K562 (cell line): ENCODE results near the gene FDX1. TPM values are rescaled to one million over a fixed set of nuclear protein-coding genes. Genes with fewer than 3 reads are reported as not detected.

Source experiments
- ATAC-seq: fragments of 200-7000 bp; cut with Tn5 transposase; 3 replicates; pipeline ENCODE4 v1.9.1; 2020; ENCODE audit warnings: moderate library complexity
- BruUV-seq: library from RNA; stranded (reverse); fragments of 400-500 nt; replicated peaks from 2 replicates; lab custom pipeline; 2021; lab: Mats Ljungman, UMichigan
- CTCF ChIA-PET: fragments of 300-600 bp; formaldehyde crosslinking; extraction: SDS; loops from one replicate; lab custom pipeline; 2021; ENCODE audit warnings: low intra/inter-chr PET ratio; lab: Yijun Ruan, JAX
- POLR2A ChIA-PET: fragments of 300-600, 350-650 bp; sonication (Branson Sonifier 250); formaldehyde crosslinking; extraction: SDS; loops from one replicate; lab custom pipeline; 2021; ENCODE audit warnings: antibody characterized with exemption, inconsistent platforms; lab: Yijun Ruan, JAX
- DNase-seq, 4 experiments: peaks; one replicate each; pipeline versions ENCODE4 v3.0.0 to v3.0.0-alpha.2; 2011 to 2018; ENCODE audit warnings: low spot score in 3 of 4, mixed read lengths in 3 of 4; ENCODE audit errors: extremely low read depth in 1 of 4
- FAIRE-seq: peaks from 2 replicates; lab custom pipeline; 2011; peaks lifted over from hg19 to GRCh38; lab: Jason Lieb, UNC
- H2AFZ ChIP-seq: 2 replicates; pipeline ENCODE4 v1.6.0; 2011; ENCODE audit warnings: low read depth, low read length, control low read depth, inconsistent platforms
- H3K27ac ChIP-seq: fragments of 200-600 bp; 3 replicates; pipeline ENCODE4 v1.8.0; 2011; ENCODE audit warnings: low read depth, mild to moderate bottlenecking, control low read depth, inconsistent platforms, low read length, moderate library complexity, mixed read lengths; ENCODE audit errors: extremely low read depth
- H3K27me3 ChIP-seq, 2 experiments: fragments of 300-600 bp in 1 of 2; 2 replicates in 1 of 2; 3 replicates in 1 of 2; pipeline versions ENCODE4 v1.6.0 to v1.8.0; 2011; ENCODE audit warnings: inconsistent platforms in 2 of 2, low read length in 2 of 2, mild to moderate bottlenecking in 1 of 2, mixed read lengths in 1 of 2, moderate library complexity in 1 of 2; ENCODE audit not compliant: control insufficient read depth in 2 of 2, insufficient read depth in 2 of 2
- H3K36me3 ChIP-seq: fragments of 300-600 bp; 3 replicates; pipeline ENCODE4 v1.8.0; 2011; ENCODE audit warnings: mild to moderate bottlenecking, low read length, inconsistent platforms; ENCODE audit not compliant: control insufficient read depth, insufficient read depth
- H3K4me1 ChIP-seq, 2 experiments: fragments of 200-600 bp in 1 of 2; replicated peaks in 1 of 2; 2 replicates in 1 of 2; 3 replicates in 1 of 2; pipeline versions ENCODE4 v1.5.1 to v1.8.0; 2011; ENCODE audit warnings: inconsistent platforms in 2 of 2, low read length in 2 of 2, mild to moderate bottlenecking in 1 of 2, mixed read lengths in 1 of 2, moderate library complexity in 1 of 2; ENCODE audit not compliant: control insufficient read depth in 2 of 2, insufficient read depth in 2 of 2
- H3K4me2 ChIP-seq: 2 replicates; pipeline ENCODE4 v1.6.1; 2011; ENCODE audit warnings: low read length, control low read depth, inconsistent platforms, mixed read lengths; ENCODE audit not compliant: insufficient read depth
- H3K4me3 ChIP-seq: fragments of 200-600 bp; sonication (generic), shearing (Covaris generic); 2 replicates; pipeline ENCODE4 v1.5.1; 2016; ENCODE audit warnings: control low read depth, inconsistent platforms
- H3K79me2 ChIP-seq: fragments of 200-600 bp; 3 replicates; pipeline ENCODE4 v1.8.0; 2011; ENCODE audit warnings: low read length, inconsistent platforms; ENCODE audit not compliant: control insufficient read depth, insufficient read depth
- H3K9ac ChIP-seq, 2 experiments: 2 replicates each; pipeline versions ENCODE4 v1.6.0 to v1.6.1; 2011; ENCODE audit warnings: low read depth in 2 of 2, low read length in 2 of 2, control low read depth in 1 of 2, inconsistent platforms in 1 of 2, mild to moderate bottlenecking in 1 of 2, mixed read lengths in 1 of 2; ENCODE audit not compliant: insufficient read depth in 1 of 2
- H3K9me1 ChIP-seq: one replicate; pipeline ENCODE4 v1.6.0; 2011; ENCODE audit warnings: inconsistent platforms, mild to moderate bottlenecking, low read length, moderate library complexity; ENCODE audit not compliant: control insufficient read depth, insufficient read depth
- H3K9me3 ChIP-seq: replicated peaks from 2 replicates; pipeline ENCODE4 v1.5.1; 2011; ENCODE audit warnings: low read depth, low read length, inconsistent platforms; ENCODE audit not compliant: control insufficient read depth, insufficient read depth
- H4K20me1 ChIP-seq: replicated peaks from 2 replicates; pipeline ENCODE4 v1.6.1; 2011; ENCODE audit warnings: low read length, inconsistent platforms, mixed read lengths; ENCODE audit not compliant: control insufficient read depth, insufficient read depth
- NFE2 ChIP-seq: IDR thresholded peaks from 2 replicates; pipeline ENCODE4 v1.6.1; 2014; ENCODE audit warnings: antibody characterized with exemption, low read depth
- RBFOX2 ChIP-seq: fragments of 200-400 bp; formaldehyde crosslinking; IDR thresholded peaks from 2 replicates; pipeline ENCODE4 v1.6.1; 2017; ENCODE audit warnings: low read depth, mild to moderate bottlenecking, low read length, moderate library complexity
- SNIP1 ChIP-seq: fragments of 450-650 bp; IDR thresholded peaks from 2 replicates; pipeline ENCODE4 v1.7.1; 2017; ENCODE audit warnings: low read depth, mild to moderate bottlenecking
- ZNF316 ChIP-seq: fragments of 450-650 bp; IDR thresholded peaks from 2 replicates; pipeline ENCODE4 v1.6.1; 2016
- WGBS: fragments of 100-300 bp; shearing (Covaris generic); methylation state at CpG from one replicate; pipeline ENCODE4 v1.1.6; 2016; ENCODE audit warnings: low coverage, mixed read lengths; ENCODE audit not compliant: insufficient coverage; ENCODE audit errors: missing lambda C conversion rate; 5-methylcytosine and 5-hydroxymethylcytosine counted together
- in situ Hi-C: fragments of 300-500 bp; cut with MboI; formaldehyde crosslinking; loops from 4 replicates; pipeline ENCODE4 v1.15.0; 2018; ENCODE audit warnings: inconsistent platforms, mixed read lengths
- intact Hi-C: fragments of 100-400 bp; cut with micrococcal nuclease; formaldehyde crosslinking; loops from 2 replicates; pipeline ENCODE4 v1.14.2; 2022
- polyA plus RNA-seq, 8 experiments: library from polyadenylated mRNA; depleted of rRNA in 4 of 8; stranded (reverse) in 5 of 8; unstranded in 3 of 8; fragments of >200 nt; fragmentation: Nextera tagmentation in 2 of 8; fragmentation: Illumina TruSeq in 1 of 8; extraction: Ambion mirVana in 2 of 8; extraction: Trizol in 1 of 8; gene quantifications; 2 replicates each; pipeline versions ENCODE4 v1.2.1 to v1.2.3, GENCODE V29; 2011 to 2014; ENCODE audit warnings: inconsistent platforms in 1 of 8, missing spikeins in 1 of 8
- total RNA-seq, 7 experiments: library from RNA; depleted of rRNA in 6 of 7; stranded (reverse); fragments of >200 nt in 6 of 7; fragmentation: Illumina TruSeq in 2 of 7; extraction: Trizol in 2 of 7; gene quantifications; 2 replicates each; pipeline versions ENCODE4 v1.2.1 to v1.2.3, GENCODE V29; 2011 to 2021; ENCODE audit warnings: low replicate concordance in 1 of 7
- TF ChIP-seq, protein P1 (sequence below): fragments of 250-450 bp; sonication (Bioruptor Pico); IDR thresholded peaks from 2 replicates; pipeline ENCODE4 v1.9.0; 2021; ENCODE audit warnings: mild to moderate bottlenecking
- TF ChIP-seq, protein P2 (sequence below), 2 experiments: fragments of 450-650 bp in 1 of 2; sonication (generic) in 1 of 2; formaldehyde crosslinking in 1 of 2; IDR thresholded peaks; 2 replicates each; pipeline versions ENCODE4 v1.7.1 to v1.9.0; 2016 to 2022; ENCODE audit warnings: inconsistent platforms in 1 of 2, mild to moderate bottlenecking in 1 of 2, missing genetic modification reagents in 1 of 2

Gene FDX1
- total and polyA plus RNA-seq, 9 of the 15 experiments (the other 6 are each of a cell fraction or from before 2014, with no cell fraction given): 6.4 to 14.3 (median 11.4) TPM

DNA sequence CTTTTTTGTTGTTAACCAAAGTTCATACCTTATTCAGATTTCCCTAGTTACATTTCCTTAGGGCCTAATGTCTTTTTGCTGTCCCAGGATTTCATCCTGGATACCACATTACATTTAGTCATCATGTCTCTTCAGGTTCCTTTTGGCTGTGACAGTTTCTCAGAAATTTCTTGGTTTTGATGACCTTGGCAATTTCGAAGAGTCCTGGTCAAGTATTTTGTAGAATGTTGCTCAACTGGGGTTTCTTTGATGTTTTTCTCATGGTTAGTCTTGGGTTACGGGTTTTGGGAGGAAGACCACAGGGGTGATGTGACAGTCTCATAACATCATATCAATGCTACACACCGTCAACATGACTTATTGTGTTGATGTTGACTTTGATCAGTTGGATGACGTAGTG, 39.8 kb upstream of the FDX1 start:
- Histone ChIP-seq H3K36me3 (no peaks in the 10 kb centered on the region), H3K9me1 (no peaks in the 10 kb centered on the region), H3K27me3 (no peaks in the 10 kb centered on the region), H3K4me2 (no peak overlapping the region)
- DNase-seq: no peak
- TF ChIP-seq NFE2 (no peak), ZNF316 (peak; percentile 48), RBFOX2 (no peak), SNIP1 (no peak)
- TF ChIP-seq, protein P1, sequence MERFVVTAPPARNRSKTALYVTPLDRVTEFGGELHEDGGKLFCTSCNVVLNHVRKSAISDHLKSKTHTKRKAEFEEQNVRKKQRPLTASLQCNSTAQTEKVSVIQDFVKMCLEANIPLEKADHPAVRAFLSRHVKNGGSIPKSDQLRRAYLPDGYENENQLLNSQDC: no peak
- TF ChIP-seq, all 486 proteins: peak for 1
- intact Hi-C loops (no loop called here), in situ Hi-C loops (no loop called here)
- 30% methylated on average over 4 of the region's 4 CpGs for WGBS
- Histone ChIP-seq H3K27ac (no peak overlapping the region), H2AFZ (no peak overlapping the region), H3K4me1 (no peaks in the 10 kb centered on the region), H3K9me3 (no peaks in the 10 kb centered on the region), H3K4me3 (no peak overlapping the region), H4K20me1 (no peaks in the 10 kb centered on the region), H3K79me2 (no peaks in the 10 kb centered on the region), H3K9ac (no peak overlapping the region)
- POLR2A ChIA-PET: interaction anchor here (1.0 kb wide), 1 partner anchor 10 kb away, joined by 4 read pairs; no protein-coding TSS in a partner anchor
- no peak for FAIRE-seq
- CTCF ChIA-PET: no interaction called here
- BruUV-seq: no TSS peak
- ATAC-seq: no peak

DNA sequence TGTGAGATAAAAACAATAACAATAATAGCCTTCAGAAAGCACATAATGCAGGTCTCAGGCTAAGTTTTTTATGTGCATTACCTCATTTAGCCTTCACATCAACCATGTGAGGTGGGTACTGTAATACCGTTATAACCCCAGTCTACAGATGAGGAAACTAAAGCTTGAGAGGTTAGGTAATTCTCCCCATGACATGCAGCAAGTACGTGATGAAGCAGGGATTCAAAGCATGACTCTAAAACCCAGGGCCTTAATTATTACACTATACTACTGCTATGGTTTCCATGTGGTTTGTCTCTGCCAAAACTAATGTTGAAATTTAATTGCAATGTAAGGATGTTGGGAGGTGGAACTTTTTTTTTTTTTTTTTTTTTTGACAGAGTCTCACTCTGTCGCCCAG, 37.7 kb upstream of the FDX1 start:
- Histone ChIP-seq H3K9me3 (no peaks in the 10 kb centered on the region), H3K4me2 (no peak overlapping the region), H3K79me2 (no peaks in the 10 kb centered on the region), H3K4me1 (no peaks in the 10 kb centered on the region), H3K27me3 (no peaks in the 10 kb centered on the region), H2AFZ (no peak overlapping the region), H3K9me1 (no peaks in the 10 kb centered on the region), H4K20me1 (no peaks in the 10 kb centered on the region), H3K9ac (no peak overlapping the region), H3K36me3 (no peaks in the 10 kb centered on the region), H3K4me3 (no peak overlapping the region), H3K27ac (no peak overlapping the region)
- WGBS: 0% methylated on average over 2 of the region's 3 CpGs
- in situ Hi-C loops: no loop called here
- BruUV-seq: no TSS peak
- intact Hi-C loops: no loop called here
- CTCF ChIA-PET: no interaction called here
- no peak for FAIRE-seq
- POLR2A ChIA-PET: no interaction called here
- DNase-seq: no peak
- no peak for ATAC-seq
- TF ChIP-seq, protein P2, sequence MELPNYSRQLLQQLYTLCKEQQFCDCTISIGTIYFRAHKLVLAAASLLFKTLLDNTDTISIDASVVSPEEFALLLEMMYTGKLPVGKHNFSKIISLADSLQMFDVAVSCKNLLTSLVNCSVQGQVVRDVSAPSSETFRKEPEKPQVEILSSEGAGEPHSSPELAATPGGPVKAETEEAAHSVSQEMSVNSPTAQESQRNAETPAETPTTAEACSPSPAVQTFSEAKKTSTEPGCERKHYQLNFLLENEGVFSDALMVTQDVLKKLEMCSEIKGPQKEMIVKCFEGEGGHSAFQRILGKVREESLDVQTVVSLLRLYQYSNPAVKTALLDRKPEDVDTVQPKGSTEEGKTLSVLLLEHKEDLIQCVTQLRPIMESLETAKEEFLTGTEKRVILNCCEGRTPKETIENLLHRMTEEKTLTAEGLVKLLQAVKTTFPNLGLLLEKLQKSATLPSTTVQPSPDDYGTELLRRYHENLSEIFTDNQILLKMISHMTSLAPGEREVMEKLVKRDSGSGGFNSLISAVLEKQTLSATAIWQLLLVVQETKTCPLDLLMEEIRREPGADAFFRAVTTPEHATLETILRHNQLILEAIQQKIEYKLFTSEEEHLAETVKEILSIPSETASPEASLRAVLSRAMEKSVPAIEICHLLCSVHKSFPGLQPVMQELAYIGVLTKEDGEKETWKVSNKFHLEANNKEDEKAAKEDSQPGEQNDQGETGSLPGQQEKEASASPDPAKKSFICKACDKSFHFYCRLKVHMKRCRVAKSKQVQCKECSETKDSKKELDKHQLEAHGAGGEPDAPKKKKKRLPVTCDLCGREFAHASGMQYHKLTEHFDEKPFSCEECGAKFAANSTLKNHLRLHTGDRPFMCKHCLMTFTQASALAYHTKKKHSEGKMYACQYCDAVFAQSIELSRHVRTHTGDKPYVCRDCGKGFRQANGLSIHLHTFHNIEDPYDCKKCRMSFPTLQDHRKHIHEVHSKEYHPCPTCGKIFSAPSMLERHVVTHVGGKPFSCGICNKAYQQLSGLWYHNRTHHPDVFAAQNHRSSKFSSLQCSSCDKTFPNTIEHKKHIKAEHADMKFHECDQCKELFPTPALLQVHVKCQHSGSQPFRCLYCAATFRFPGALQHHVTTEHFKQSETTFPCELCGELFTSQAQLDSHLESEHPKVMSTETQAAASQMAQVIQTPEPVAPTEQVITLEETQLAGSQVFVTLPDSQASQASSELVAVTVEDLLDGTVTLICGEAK (IDR thresholded peaks at IDR 0.05): no peak
- TF ChIP-seq, protein P2 (CRISPR knock-in tag; IDR thresholded peaks at IDR 0.05): no peak
